Endothelial cell (in vitro differentiated cells): ENCODE results near the gene TMEM181. TPM values are rescaled to one million over a fixed set of nuclear protein-coding genes. Genes with fewer than 3 reads are reported as not detected.
"Not testable (repeated sequence)": the region's sequence is repeated elsewhere in the genome, so short reads cannot be mapped to it uniquely, and the experiment has no call there.

Experiments used
- DNase-seq: peaks from one replicate; pipeline ENCODE4 v3.0.0; 2021; ENCODE audit warnings: low spot score
- H3K27ac Mint-ChIP-seq: one replicate; pipeline ENCODE4 v1.8.0; 2021; ENCODE audit warnings: mixed read lengths, inconsistent platforms; ENCODE audit not compliant: unreplicated experiment
- H3K27me3 Mint-ChIP-seq: one replicate; pipeline ENCODE4 v1.8.0; 2021; ENCODE audit warnings: mild to moderate bottlenecking, moderate library complexity, mixed read lengths, inconsistent platforms; ENCODE audit not compliant: unreplicated experiment
- H3K36me3 Mint-ChIP-seq: one replicate; pipeline ENCODE4 v1.8.0; 2021; ENCODE audit warnings: mild to moderate bottlenecking, low read depth, mixed read lengths, inconsistent platforms; ENCODE audit not compliant: unreplicated experiment
- H3K4me1 Mint-ChIP-seq: one replicate; pipeline ENCODE4 v1.8.0; 2021; ENCODE audit warnings: mild to moderate bottlenecking, mixed read lengths, inconsistent platforms; ENCODE audit not compliant: unreplicated experiment
- H3K4me3 Mint-ChIP-seq: one replicate; pipeline ENCODE4 v1.8.0; 2021; ENCODE audit warnings: mild to moderate bottlenecking, mixed read lengths, inconsistent platforms; ENCODE audit not compliant: unreplicated experiment
- H3K9me3 Mint-ChIP-seq: one replicate; pipeline ENCODE4 v1.8.0; 2021; ENCODE audit warnings: mixed read lengths, inconsistent platforms; ENCODE audit not compliant: unreplicated experiment
- CTCF ChIP-seq: fragments of 200-600 bp; sonication (generic); IDR thresholded peaks from one replicate; pipeline ENCODE4 v1.5.0; 2021; ENCODE audit warnings: antibody characterized with exemption; ENCODE audit not compliant: unreplicated experiment
- total RNA-seq: library from RNA; stranded (reverse); fragmentation: NEBNext Ultra II Directional; extraction: Animal tissue kit (Norgen Biotek cat#: 25700); gene quantifications from one replicate; pipeline ENCODE4 v1.2.1, GENCODE V29; 2021; ENCODE audit not compliant: unreplicated experiment

Gene TMEM181
- total RNA-seq, 1 donor from 2014 or later, result 29.5 TPM

- no peak for DNase-seq
- no peak for TF ChIP-seq CTCF
- no peak overlapping the region for H3K27ac Mint-ChIP-seq
- peaks cover 15% of the 10 kb centered on the region for H3K36me3 Mint-ChIP-seq
- H3K9me3 Mint-ChIP-seq, result no peaks in the 10 kb centered on the region
- H3K27me3 Mint-ChIP-seq, result peaks cover 2% of the 10 kb centered on the region
- H3K4me1 Mint-ChIP-seq, result peaks cover 13% of the 10 kb centered on the region
- no peak overlapping the region for H3K4me3 Mint-ChIP-seq
These were observed 40.6 kb upstream of the TMEM181 start for GRCh38 chr6:158519300-158519699.

GRCh38 chr6:158519761-158520160 is 40.1 kb upstream of the TMEM181 start:
- no peaks in the 10 kb centered on the region for H3K9me3 Mint-ChIP-seq
- no peak for DNase-seq
- no peak for TF ChIP-seq CTCF
- peaks cover 15% of the 10 kb centered on the region for H3K36me3 Mint-ChIP-seq
- no peak overlapping the region for H3K4me3 Mint-ChIP-seq
- H3K4me1 Mint-ChIP-seq, result peaks cover 13% of the 10 kb centered on the region
- peaks cover 2% of the 10 kb centered on the region for H3K27me3 Mint-ChIP-seq
- no peak overlapping the region for H3K27ac Mint-ChIP-seq

GRCh38 chr6:158520975-158521374 is 38.9 kb upstream of the TMEM181 start:
- H3K9me3 Mint-ChIP-seq, DNase-seq, H3K27ac Mint-ChIP-seq, H3K36me3 Mint-ChIP-seq, H3K4me3 Mint-ChIP-seq, H3K27me3 Mint-ChIP-seq: not testable (repeated sequence)
- H3K4me1 Mint-ChIP-seq, result peaks cover 14% of the 10 kb centered on the region

GRCh38 chr6:158521759-158522158 is 38.1 kb upstream of the TMEM181 start:
- no peak for DNase-seq
- Mint-ChIP-seq H3K9me3 (no peaks in the 10 kb centered on the region), H3K4me3 (no peak overlapping the region), H3K4me1 (peaks cover 17% of the 10 kb centered on the region), H3K27me3 (peaks cover 6% of the 10 kb centered on the region), H3K36me3 (peaks cover 7% of the 10 kb centered on the region), H3K27ac (no peak overlapping the region)
- no peak for TF ChIP-seq CTCF

GRCh38 chr6:158522616-158523015 is 37.3 kb upstream of the TMEM181 start:
- Mint-ChIP-seq H3K4me1 (peaks cover 18% of the 10 kb centered on the region), H3K27ac (no peak overlapping the region), H3K36me3 (peaks cover 7% of the 10 kb centered on the region), H3K9me3 (no peaks in the 10 kb centered on the region), H3K27me3 (peaks cover 6% of the 10 kb centered on the region), H3K4me3 (no peak overlapping the region)
- no peak for TF ChIP-seq CTCF
- DNase-seq, result no peak

- H3K36me3 Mint-ChIP-seq, result peaks cover 7% of the 10 kb centered on the region
- peaks cover 9% of the 10 kb centered on the region for H3K4me1 Mint-ChIP-seq
- no peak for TF ChIP-seq CTCF
- peaks cover 6% of the 10 kb centered on the region for H3K27me3 Mint-ChIP-seq
- DNase-seq, result no peak
- H3K9me3 Mint-ChIP-seq, result no peaks in the 10 kb centered on the region
- H3K27ac Mint-ChIP-seq, result no peak overlapping the region
- peak overlapping the region; percentile 19 for H3K4me3 Mint-ChIP-seq
These were observed 35.6 kb upstream of the TMEM181 start for GRCh38 chr6:158524311-158524710.

GRCh38 chr6:158527858-158528257 is 32.0 kb upstream of the TMEM181 start:
- not testable (repeated sequence) for H3K27me3 Mint-ChIP-seq, DNase-seq, H3K4me3 Mint-ChIP-seq, H3K36me3 Mint-ChIP-seq, H3K9me3 Mint-ChIP-seq, H3K4me1 Mint-ChIP-seq, H3K27ac Mint-ChIP-seq
